ENCODE measurements around the gene TCEAL4.
"Not testable (repeated sequence)": the region's sequence is repeated elsewhere in the genome, so short reads cannot be mapped to it uniquely, and the experiment has no call there.

- not testable (repeated sequence) for TF ChIP-seq CTCF, POLR2A (IDR thresholded peaks at IDR 0.05)
Measured at GRCh38 chrX:103592295-103592694, 7.0 kb downstream of the TCEAL4 start.

Measured in uterus (tissue), 2 donors.